Bronchial epithelial cell (primary cell): ENCODE data around the gene UGP2. TPM values are rescaled to one million over a fixed set of nuclear protein-coding genes. Genes with fewer than 3 reads are reported as not detected.

Experiments
- DNase-seq: peaks from one replicate; pipeline ENCODE4 v3.0.0-alpha.2; 2010; ENCODE audit warnings: low read depth
- FAIRE-seq: peaks from 2 replicates; lab custom pipeline; 2011; peaks lifted over from hg19 to GRCh38; lab: Jason Lieb, UNC
- H3K27me3 ChIP-seq: 2 replicates; pipeline ENCODE4 v1.5.1; 2011; ENCODE audit warnings: low read length; ENCODE audit not compliant: control insufficient read depth, insufficient read depth
- H3K36me3 ChIP-seq: 2 replicates; pipeline ENCODE4 v1.5.1; 2011; ENCODE audit warnings: low read length; ENCODE audit not compliant: control insufficient read depth, insufficient read depth
- H3K4me3 ChIP-seq: 2 replicates; pipeline ENCODE4 v1.5.1; 2011; ENCODE audit warnings: mild to moderate bottlenecking, low read depth, low read length, control low read depth
- total RNA-seq: library from RNA; depleted of rRNA; stranded (reverse); fragments of >200 nt; gene quantifications from 2 replicates; pipeline ENCODE4 v1.2.1, GENCODE V29; 2014
- TF ChIP-seq, protein P1 (sequence below): IDR thresholded peaks from 2 replicates; pipeline ENCODE4 v1.5.1; 2011; ENCODE audit warnings: mild to moderate bottlenecking, moderate library complexity, low read length, control low read depth, inconsistent platforms; ENCODE audit not compliant: insufficient read depth, severe bottlenecking

The UGP2 gene
- total RNA-seq, 1 donor from 2014 or later, result 127 TPM

GRCh38 chr2:63866009-63866709, 24.5 kb downstream of the UGP2 start:
- Histone ChIP-seq H3K4me3 (no peak overlapping the region), H3K36me3 (no peaks in the 10 kb centered on the region), H3K27me3 (no peaks in the 10 kb centered on the region)
- TF ChIP-seq, protein P1, sequence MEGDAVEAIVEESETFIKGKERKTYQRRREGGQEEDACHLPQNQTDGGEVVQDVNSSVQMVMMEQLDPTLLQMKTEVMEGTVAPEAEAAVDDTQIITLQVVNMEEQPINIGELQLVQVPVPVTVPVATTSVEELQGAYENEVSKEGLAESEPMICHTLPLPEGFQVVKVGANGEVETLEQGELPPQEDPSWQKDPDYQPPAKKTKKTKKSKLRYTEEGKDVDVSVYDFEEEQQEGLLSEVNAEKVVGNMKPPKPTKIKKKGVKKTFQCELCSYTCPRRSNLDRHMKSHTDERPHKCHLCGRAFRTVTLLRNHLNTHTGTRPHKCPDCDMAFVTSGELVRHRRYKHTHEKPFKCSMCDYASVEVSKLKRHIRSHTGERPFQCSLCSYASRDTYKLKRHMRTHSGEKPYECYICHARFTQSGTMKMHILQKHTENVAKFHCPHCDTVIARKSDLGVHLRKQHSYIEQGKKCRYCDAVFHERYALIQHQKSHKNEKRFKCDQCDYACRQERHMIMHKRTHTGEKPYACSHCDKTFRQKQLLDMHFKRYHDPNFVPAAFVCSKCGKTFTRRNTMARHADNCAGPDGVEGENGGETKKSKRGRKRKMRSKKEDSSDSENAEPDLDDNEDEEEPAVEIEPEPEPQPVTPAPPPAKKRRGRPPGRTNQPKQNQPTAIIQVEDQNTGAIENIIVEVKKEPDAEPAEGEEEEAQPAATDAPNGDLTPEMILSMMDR, result no peak
- DNase-seq (no peak), FAIRE-seq (no peak)

DNA sequence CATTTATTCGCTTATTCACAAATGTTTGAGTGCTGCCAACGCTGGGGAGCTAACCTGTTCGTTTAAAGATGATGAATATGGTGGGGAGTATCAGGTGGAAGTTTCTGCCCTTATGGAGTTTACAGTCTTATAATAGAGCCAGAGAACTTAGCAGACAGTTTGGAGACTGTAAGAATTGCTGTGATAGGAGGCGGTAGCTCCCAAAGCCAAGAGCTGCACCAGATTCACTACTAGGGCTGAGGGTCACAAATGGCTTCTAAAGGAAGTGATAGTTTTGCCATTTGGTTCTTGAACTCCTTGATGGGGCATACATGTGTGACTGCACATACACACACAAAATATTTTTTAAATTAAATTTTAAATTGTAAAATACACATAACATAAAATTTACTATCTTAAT, 29.0 kb downstream of the UGP2 start:
- H3K27me3 ChIP-seq, result no peaks in the 10 kb centered on the region
- TF ChIP-seq, protein P1, result no peak
- no peak overlapping the region for H3K4me3 ChIP-seq
- FAIRE-seq, result no peak
- no peak for DNase-seq
- peaks cover 9% of the 10 kb centered on the region for H3K36me3 ChIP-seq

GRCh38 chr2:63871864-63872263, 30.2 kb downstream of the UGP2 start:
- H3K4me3 ChIP-seq, result no peak overlapping the region
- H3K36me3 ChIP-seq, result peaks cover 9% of the 10 kb centered on the region
- no peaks in the 10 kb centered on the region for H3K27me3 ChIP-seq
- TF ChIP-seq, protein P1, result no peak
- DNase-seq (no peak), FAIRE-seq (no peak)

DNA sequence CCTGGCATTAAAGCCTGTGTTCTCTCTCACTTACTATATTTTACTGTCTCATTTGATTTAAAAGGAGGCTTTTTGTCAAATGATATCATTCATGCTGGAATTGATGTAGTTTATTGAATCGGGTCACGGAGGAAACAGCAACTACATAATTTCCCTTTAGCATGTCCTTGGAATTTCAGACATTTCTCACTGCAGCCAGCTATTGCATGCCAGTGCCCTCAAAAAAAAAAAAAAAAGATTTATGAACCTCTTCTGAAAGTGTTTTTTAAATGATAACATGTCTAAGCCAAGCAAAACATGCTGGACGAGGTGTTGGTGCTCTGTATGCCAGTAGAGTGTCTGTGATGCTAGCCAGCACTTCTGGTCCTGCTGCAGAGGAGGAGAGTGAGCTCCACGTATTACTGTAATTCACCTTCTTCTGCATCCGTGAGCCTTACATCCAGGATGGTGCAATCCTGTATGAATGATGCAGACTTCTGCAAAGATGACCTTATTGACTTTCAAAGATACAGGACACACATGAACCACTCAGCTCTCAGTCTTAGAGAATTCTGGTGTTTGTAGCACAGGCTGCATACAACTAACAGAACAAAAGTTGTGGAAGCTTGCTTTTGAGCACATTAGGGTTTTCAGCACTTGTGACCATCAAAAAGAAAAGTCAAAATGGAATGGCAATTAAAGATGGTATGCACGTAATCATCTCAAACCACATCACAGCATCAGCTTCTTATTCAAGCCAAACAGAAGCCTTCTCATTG, 31.1 kb downstream of the UGP2 start:
- FAIRE-seq (no peak), DNase-seq (no peak)
- peaks cover 9% of the 10 kb centered on the region for H3K36me3 ChIP-seq
- no peak overlapping the region for H3K4me3 ChIP-seq
- no peaks in the 10 kb centered on the region for H3K27me3 ChIP-seq
- TF ChIP-seq, protein P1, result no peak

DNA sequence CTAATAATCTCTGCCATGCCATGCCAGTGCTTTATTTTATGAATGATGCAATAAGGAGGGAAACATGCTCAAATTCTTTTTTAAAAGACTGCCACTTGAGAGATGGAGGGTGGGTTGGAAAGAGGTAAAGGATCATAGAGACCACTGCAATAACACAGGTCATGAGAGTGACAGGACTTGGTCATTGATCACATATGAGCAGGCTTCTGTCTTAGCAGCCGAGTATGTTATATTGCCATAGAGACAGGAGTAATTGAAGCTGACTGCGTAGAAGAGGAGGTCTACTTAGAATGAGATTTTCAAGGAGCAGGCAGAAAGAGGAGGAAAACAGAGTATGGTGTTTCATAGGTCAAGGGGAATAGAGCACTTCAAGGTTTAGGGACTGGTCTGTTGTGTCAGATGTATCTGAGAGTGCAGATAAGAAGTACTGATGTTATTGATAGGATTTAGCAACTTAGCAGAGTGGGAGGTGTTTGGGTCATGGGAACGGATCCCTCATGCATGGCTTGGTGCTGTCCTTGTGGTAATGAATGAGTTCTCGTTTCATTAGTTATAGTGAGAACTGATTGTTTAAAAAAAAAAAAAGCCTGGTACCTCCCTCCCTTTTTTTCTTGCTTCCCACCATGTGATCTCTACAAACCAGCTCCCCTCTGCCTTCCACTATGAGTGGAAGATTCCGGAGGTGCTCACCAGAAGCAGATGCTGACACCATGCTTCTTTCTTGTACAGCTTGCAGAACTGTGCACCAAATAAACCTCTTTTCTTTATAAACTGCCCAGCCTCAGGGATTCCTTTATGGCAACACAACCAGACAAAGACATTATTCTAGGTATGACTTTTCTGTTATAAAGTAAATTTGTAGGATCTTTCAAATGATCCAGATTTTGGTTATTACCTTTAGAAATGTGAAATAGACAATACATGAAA, 32.8 kb downstream of the UGP2 start:
- DNase-seq, result no peak
- peaks cover 9% of the 10 kb centered on the region for H3K36me3 ChIP-seq
- H3K27me3 ChIP-seq, result no peaks in the 10 kb centered on the region
- no peak overlapping the region for H3K4me3 ChIP-seq
- no peak for FAIRE-seq
- TF ChIP-seq, protein P1, result no peak
